ENCODE data around the gene HSD17B1.
"Not testable (repeated sequence)": the region's sequence is repeated elsewhere in the genome, so short reads cannot be mapped to it uniquely, and the experiment has no call there.

The HSD17B1 gene

GRCh38 chr17:42547698-42548069, 5.0 kb upstream of the HSD17B1 start:
- DNase-seq = no peak

- DNase-seq = peak in 1 of 4 experiments; percentile 25
Measured at GRCh38 chr17:42548070-42548837, 4.5 kb upstream of the HSD17B1 start.

- no peak for DNase-seq
Measured at GRCh38 chr17:42548993-42549755, 3.5 kb upstream of the HSD17B1 start.

DNA sequence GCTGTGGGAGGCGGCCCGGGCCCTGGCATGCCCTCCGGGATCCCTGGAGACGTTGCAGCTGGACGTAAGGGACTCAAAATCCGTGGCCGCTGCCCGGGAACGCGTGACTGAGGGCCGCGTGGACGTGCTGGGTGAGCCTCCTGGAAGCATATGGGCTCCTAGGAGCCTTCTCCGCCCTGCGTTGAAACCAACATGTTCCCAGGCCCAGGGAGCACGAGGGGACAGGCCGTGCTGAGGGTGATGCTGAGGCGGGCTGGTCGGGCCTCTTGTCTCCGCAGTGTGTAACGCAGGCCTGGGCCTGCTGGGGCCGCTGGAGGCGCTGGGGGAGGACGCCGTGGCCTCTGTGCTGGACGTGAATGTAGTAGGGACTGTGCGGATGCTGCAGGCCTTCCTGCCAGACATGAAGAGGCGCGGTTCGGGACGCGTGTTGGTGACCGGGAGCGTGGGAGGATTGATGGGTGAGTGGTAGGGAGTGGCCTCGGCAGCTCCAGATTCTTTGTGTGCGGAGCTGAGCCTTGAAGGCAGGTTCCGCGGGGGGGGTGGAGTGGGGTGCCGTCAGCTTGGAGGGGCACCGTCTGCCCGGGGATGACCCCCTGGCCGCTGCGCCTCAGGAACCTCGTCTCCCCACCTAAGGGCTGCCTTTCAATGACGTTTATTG, 567 bp downstream of the HSD17B1 start:
- DNase-seq = peak in 1 of 4 experiments; percentile 10

- peak in 1 of 4 experiments; percentile 26 for DNase-seq
Measured at GRCh38 chr17:42553866-42554249, 1.1 kb downstream of the HSD17B1 start.

DNA sequence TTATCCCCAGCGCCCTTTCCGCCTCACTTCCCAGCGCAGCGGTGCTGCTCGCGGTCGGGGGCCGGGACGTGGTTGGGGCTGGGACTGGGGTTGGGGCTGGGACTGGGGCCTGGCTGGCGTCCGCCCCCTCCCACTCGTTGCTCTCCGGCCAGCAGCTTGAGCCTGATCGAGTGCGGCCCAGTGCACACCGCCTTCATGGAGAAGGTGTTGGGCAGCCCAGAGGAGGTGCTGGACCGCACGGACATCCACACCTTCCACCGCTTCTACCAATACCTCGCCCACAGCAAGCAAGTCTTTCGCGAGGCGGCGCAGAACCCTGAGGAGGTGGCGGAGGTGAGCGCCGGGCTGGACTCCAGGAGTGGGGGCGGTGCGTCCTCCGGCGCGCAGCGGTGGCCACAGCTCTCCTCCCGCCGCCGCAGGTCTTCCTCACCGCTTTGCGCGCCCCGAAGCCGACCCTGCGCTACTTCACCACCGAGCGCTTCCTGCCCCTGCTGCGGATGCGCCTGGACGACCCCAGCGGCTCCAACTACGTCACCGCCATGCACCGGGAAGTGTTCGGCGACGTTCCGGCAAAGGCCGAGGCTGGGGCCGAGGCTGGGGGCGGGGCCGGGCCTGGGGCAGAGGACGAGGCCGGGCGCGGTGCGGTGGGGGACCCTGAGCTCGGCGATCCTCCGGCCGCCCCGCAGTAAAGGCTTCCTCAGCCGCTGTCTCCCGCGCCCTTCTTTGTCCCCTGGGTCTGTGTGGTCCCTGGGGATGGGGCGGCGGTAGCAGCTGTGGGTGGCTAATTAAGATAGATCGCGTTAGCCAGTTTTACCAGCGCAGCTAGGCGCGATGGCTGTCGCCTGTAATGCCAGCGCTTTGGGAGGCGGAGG, 1.8 kb downstream of the HSD17B1 start:
- DNase-seq = peak; percentile 71 to 89 (median 82)

- no peak for DNase-seq
Measured at GRCh38 chr17:42555122-42555622, 2.4 kb downstream of the HSD17B1 start.

GRCh38 chr17:42555961-42556617, 3.4 kb downstream of the HSD17B1 start:
- not testable (repeated sequence) for DNase-seq

DNA sequence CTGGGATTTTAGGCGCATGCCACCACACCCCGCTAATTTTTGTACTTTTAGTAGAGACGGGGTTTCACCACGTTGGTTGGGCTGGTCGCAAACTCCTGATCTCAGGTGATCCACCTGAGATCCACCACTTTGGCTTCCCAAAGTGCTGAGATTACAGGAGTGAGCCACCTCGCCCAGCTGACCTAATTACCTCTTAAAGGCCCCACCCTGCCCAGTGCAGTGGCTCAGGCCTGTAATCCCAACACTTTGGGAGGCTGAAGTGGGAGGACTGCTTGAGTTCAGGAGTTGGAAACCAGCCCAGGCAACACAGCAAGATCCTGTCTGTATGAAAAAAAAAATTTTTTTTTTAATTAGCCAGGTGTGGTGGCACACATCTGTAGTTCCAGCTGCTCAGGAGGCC, 6.4 kb downstream of the HSD17B1 start:
- no peak for DNase-seq

DNA sequence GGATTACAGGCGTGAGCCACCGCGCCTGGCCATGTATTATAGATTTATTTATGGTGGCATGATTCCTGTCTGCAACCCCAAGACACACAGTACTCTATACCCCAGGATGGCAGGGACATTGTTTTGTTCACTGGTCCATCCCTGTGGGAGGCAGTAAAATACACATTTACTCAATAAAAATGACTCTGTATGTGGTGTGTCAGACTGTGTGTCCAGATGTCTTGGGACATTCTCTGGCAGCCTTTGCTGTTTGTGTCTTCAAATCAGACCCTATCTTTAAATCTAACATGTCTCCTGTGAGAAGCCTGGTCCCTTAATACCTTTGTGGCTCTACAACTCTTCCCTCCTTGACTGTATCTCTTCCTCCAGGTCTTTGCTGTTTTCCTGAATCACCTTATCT, 7.5 kb downstream of the HSD17B1 start:
- DNase-seq = no peak

- peak; percentile 98 to 99 (median 98) for DNase-seq
Measured at GRCh38 chr17:42561897-42562387, 9.2 kb downstream of the HSD17B1 start, which contains the start of gene COASY. Gene COASY, plus strand, starts transcription at chr17:42562148. Its CDS starts 475 bp downstream, at chr17:42562623.

GRCh38 chr17:42562388-42563142, 9.8 kb downstream of the HSD17B1 start:
- DNase-seq = peak; percentile 17 to 30 (median 24)

- DNase-seq = peak in 1 of 4 experiments; percentile 31
Measured at GRCh38 chr17:42563143-42563509, 10.4 kb downstream of the HSD17B1 start.

GRCh38 chr17:42563543-42563942, 10.8 kb downstream of the HSD17B1 start:
- DNase-seq = no peak

GRCh38 chr17:42563950-42564349, 11.2 kb downstream of the HSD17B1 start:
- no peak for DNase-seq

- no peak for DNase-seq
Measured at GRCh38 chr17:42564815-42565522, 12.2 kb downstream of the HSD17B1 start.

- DNase-seq = no peak
Measured at GRCh38 chr17:42565523-42566214, 12.9 kb downstream of the HSD17B1 start.

GRCh38 chr17:42566215-42566882, 13.6 kb downstream of the HSD17B1 start:
- DNase-seq = no peak
